Frontal cortex (tissue), 4 donors: ENCODE data around the gene NUCB1. TPM values are rescaled to one million over a fixed set of nuclear protein-coding genes. Genes with fewer than 3 reads are reported as not detected.
"Not testable (repeated sequence)": the region's sequence is repeated elsewhere in the genome, so short reads cannot be mapped to it uniquely, and the experiment has no call there.

Source experiments
- DNase-seq, 2 donors: peaks; one replicate each; pipeline ENCODE4 v3.0.0; 2012; ENCODE audit warnings: low spot score in 2 of 2
- FAIRE-seq: peaks from 2 replicates; lab custom pipeline; 2012; peaks lifted over from hg19 to GRCh38; lab: Jason Lieb, UNC
- total RNA-seq: library from RNA; depleted of rRNA; stranded (reverse); fragments of >200 nt; gene quantifications from one replicate; pipeline ENCODE4 v1.2.3, GENCODE V29; 2014
- donor health status: control.
- donor health status: control.
- donor health status: control.

Gene NUCB1
- total RNA-seq: 39.5 TPM

DNA sequence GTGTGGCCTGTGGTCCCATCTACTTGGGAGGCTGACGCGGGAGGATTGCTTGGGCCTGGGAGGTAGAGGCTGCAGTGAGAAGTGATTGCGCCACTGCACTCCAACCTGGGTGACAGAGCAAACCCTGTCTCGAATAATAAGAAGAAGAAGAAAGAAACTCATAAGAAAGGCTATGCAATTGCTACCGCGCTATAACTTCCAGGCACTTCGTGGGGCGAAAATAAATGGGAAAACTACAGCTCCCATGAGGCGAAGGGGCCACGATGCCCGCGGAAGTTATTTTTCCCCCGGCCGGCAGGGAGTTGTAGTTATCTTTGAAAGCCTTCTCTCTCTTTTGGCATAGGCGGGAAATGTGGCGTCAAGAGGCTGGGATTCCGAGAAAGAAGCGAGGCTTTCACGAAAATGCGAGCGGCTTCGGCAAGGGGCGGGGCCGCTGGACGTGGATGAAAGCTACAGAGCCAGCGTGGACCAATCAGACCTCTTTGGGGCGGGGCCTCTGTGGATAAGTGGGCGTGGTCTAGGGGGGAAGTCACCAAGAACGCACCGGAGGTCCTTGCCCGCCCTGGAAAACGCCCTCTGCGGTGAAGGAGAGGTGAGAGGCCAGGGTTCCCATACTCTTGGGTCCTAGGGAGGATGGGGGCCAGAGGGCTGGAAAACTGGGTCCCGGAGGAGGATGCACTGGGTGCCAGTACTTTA, at the start of gene NUCB1:
Gene NUCB1, plus strand, starts transcription at position 532 of the 696 bp plus-strand sequence. CDS start 485 bp downstream, outside the sequence.
- DNase-seq (peak; percentile 92 to 99), FAIRE-seq (peak; percentile 95)

DNA sequence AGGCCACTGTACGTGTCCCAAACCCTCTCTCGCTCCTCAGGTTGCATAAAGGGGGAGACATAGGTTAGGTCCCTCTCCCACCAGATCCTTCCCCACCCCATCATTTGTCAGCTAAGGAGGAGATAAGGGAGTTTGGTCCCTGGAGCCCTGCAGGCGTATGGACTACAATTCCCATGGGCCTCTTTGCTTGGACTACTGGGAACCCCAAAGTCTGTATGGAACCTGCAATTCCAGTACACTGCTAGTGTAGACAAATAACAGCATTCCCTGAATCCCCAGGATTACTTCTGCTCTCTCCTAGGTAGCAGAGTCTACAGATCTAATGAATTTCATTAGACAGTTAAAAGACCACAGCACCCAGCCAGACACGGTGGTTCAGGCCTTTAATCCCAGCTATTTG, 47.8 kb upstream of the NUCB1 start:
- no peak for DNase-seq
- no peak for FAIRE-seq

GRCh38 chr19:48853483-48853882, 46.6 kb upstream of the NUCB1 start:
- DNase-seq: no peak
- FAIRE-seq: no peak

- no peak for FAIRE-seq
- DNase-seq: no peak
Measured at GRCh38 chr19:48854103-48854502, 46.0 kb upstream of the NUCB1 start.

DNA sequence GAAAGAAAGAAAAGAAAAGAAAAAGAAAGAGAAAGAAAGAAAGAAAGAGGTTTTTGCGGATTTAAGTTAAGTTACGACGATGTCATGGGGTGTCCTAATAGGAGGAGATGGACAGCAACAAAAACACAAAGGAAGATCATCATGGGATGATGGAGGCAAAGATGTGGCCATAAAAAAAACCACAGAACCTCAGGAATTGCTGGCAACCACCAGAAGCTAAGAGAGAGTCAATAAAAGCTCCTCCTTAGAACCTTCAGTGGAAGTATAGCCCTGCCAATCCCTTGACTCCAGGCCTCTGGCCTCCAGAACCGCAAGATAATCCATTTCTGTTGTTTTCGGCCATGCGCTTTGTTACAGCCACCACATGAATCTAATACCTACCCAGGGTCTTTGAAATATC, 43.2 kb upstream of the NUCB1 start:
- FAIRE-seq: no peak
- DNase-seq: no peak

DNA sequence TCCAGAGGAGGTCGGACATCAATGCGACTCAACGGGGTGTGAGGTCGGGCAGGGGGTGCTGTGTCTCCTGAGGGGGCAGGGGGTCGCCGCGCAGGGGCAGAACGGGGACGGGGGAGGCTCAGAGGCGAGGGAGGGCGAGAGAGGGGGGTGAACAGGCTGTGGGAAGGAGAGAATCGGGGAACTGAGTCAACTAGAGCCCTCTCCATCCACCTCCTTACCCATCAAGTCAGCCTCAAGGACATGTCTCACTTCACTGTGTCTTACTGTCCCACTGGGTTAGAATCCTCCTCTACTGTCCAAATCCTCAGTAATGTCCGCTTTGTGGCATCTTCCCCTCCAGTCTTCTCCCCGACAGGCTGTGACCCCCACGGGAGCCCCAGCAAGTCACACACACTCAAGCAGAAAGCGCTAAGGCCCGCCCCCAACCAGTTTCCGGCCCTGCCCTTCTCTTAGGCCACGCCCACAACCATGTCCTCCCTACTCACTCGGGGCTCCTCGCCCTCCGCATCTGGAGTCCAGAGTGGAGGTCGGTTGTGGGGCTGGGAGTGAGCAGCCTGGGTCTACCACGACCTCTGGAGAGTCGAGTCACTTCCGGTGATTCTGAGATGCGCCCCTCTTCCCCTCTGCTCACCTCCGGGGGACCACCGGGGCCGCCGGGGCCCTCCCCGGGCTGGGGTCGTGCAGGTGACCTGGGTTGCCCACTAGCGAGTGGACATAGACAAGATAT, 41.0 kb upstream of the NUCB1 start:
- DNase-seq (no peak), FAIRE-seq (no peak)

DNA sequence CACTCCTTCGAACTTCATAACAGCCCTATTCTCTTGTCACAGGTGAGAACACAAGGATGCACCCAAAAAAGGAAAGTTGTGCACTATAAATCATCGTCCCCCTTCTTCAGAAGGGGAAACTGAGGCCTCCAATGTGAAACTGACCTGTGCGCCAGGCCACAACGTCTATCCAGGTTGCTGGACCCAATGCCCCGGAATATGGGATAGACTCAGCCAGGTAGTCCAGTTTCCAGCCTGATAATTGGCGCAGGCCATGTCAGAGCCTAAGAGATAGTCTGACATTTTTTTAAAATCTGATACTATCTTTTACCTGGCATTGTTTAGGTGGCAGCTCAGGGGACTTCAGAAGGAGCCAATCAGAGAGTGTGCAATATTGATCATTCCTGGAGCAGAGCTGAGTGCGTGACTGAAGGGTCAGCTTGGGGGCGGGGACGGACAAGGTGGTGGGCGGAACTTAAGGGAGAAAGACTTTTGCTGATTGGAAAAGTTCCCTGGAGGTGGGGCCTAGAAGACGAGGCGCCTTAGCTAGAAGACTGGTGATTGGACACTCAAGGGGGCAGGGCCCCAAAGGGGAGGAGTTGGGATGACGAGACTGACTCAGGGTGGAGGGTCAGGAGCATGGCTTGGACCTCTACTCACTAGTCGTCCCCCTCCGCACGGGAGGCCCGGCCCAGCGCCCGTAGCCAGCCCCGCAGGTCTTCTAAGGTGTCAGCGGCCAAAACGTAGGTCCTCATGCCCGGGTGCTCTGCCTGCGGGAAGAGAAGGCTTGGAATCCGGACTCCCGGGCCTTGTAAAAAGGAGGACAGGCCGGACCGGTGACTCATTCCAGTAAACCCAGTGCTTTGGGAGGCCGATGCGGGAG, 40.2 kb upstream of the NUCB1 start:
- DNase-seq: no peak
- FAIRE-seq: no peak

GRCh38 chr19:48861313-48861712, 38.8 kb upstream of the NUCB1 start:
- FAIRE-seq (no peak), DNase-seq (no peak)

DNA sequence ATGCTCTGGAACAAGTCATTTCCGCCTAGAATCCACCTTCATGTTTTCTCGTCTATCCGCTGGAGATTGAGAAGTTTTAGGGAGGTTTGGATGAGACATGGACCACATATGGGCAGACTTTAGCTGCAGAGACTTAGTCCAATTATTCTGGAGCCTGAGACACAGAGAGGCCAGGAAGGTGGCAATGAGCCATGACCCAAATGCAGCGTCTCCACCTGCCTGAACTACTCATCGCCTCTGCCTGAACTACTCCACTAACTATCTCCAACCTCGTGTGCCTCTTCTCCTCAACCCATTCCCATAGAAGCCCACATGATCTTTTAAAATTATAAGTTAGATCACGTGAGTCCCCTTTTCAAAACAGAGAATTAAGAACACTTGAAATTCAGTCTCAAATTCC, 37.3 kb upstream of the NUCB1 start:
- no peak for DNase-seq
- FAIRE-seq: no peak

DNA sequence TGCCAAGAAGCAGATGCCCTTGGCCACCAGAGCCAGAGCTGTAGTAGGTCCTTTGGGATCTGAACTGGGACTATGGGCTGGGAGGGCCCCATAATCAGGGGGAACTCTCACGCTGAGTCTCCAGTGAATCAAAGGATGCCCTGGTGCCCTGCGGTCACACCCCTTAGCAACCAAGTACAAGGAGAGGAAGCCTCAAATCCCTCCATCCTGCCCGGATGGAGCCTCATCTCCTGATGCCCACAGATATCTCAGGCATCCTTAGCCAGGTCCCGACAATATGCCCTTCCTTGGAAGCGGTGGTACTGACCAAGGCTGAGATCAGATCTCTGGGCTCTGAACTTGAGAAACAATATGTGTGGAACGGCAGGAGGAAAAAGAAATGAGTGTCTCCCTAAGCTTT, 33.4 kb upstream of the NUCB1 start:
- DNase-seq (no peak), FAIRE-seq (no peak)

DNA sequence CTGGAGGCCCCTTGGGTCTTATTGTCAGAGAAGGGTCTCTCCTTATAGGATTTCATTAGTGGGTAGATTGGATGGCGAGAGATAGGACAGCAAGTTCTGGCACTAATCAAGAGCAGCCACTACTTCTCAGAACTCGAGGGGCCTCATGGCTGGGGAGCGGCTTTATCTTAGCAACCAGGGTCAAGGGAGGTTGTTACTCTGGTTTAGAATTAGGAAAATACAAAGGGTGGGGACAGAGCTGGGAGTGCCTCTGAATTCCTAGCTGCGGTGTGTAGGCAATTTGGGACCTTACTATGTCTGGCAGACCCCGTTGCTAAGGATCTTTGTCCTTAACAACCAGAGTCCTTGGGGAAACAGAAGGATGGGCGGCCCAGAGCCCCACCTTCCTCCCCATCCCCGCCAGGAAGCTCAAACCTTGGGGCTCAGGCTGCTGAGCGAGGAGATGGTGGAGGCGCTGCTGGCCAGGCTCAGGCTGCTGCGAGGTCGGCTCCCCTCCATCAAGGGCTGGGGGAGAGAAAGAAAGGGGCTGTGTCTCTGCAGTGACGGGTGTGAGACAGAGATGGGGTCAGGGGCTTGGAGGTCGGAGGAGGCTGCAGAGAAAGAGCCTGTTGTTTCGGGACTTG, 32.9 kb upstream of the NUCB1 start:
- DNase-seq (no peak), FAIRE-seq (no peak)

DNA sequence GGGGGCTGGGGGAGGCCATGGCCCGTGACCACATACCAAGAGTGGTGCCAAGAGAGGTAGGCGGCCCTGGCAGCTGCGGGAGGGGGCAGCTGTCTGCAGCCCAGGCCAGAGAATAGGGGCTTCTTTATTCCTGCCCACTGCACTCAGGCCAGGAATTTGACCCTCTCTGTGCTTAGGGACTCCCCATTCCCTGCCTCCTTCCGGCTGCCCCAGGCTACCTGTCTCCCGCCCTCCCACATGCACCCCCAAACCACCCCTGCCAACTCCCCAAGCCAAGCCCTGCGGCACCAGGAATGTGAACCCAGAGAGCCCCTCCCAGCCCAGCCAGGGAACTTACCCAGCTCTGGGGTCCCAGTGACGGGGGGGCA, 32.4 kb upstream of the NUCB1 start:
- FAIRE-seq: no peak
- no peak for DNase-seq

GRCh38 chr19:48868114-48868886, 31.8 kb upstream of the NUCB1 start, which contains the start of gene PLEKHA4:
TSS of gene PLEKHA4 (minus strand) at chr19:48868617. CDS start at chr19:48867620, 997 bp downstream.
- DNase-seq: no peak
- no peak for FAIRE-seq

- DNase-seq: no peak
- no peak for FAIRE-seq
Measured at GRCh38 chr19:48870048-48870447, 30.1 kb upstream of the NUCB1 start.

GRCh38 chr19:48871471-48872181, 28.5 kb upstream of the NUCB1 start:
- not testable (repeated sequence) for FAIRE-seq, DNase-seq

- peak; percentile 87 for FAIRE-seq
- peak; percentile 96 to 98 for DNase-seq
Measured at GRCh38 chr19:48872182-48872883, 27.8 kb upstream of the NUCB1 start, which contains the start of gene PPP1R15A. TSS of gene PPP1R15A (plus strand) at chr19:48872421. CDS start at chr19:48873234, 813 bp downstream.

DNA sequence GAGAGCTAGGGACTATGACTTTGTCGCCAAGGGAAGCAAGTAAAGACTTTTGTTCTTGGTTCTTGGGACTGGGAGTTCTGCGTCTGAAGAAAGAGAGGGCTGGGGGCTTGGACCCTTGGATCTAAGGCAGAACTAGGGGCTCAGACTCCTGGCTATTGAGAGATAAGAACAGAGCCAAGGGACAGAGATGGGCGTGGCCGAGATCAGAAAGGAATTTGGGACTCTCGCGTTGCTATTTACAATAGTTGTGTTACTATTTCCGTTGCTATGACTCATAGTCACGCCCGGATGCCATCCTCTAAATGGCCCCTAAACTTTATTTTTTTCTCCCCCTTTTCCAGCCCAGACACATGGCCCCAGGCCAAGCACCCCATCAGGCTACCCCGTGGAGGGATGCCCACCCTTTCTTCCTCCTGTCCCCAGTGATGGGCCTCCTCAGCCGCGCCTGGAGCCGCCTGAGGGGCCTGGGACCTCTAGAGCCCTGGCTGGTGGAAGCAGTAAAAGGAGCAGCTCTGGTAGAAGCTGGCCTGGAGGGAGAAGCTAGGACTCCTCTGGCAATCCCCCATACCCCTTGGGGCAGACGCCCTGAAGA, 27.1 kb upstream of the NUCB1 start:
- DNase-seq (peak; percentile 65 to 78), FAIRE-seq (no peak)
